Panc1 (cell line): ENCODE results near the gene ZDHHC7.

Experiments
- CTCF ChIP-seq: fragments of 450-650 bp; IDR thresholded peaks from 2 replicates; pipeline ENCODE4 v1.5.1; 2017; ENCODE audit warnings: mild to moderate bottlenecking
- POLR2AphosphoS5 ChIP-seq: IDR thresholded peaks from 2 replicates; pipeline ENCODE4 v1.6.1; 2012; ENCODE audit warnings: mild to moderate bottlenecking, low read depth, low read length, moderate library complexity

GRCh38 chr16:85028685-85029407 lies 17.5 kb upstream of the ZDHHC7 start:
- no peak for TF ChIP-seq CTCF
- TF ChIP-seq POLR2AphosphoS5: no peak
